ENCODE results near the gene RAVER2.

RAVER2 gene

GRCh38 chr1:64834734-64835133, 89.9 kb downstream of the RAVER2 start:
- Histone ChIP-seq H3K4me3 (ENCODE audit: low read length in 2 of 2) (no peak overlapping the region), H3K9me3 (ENCODE audit: control insufficient read depth in 2 of 2, low read length in 2 of 2) (no peaks in the 10 kb centered on the region), H3K27me3 (ENCODE audit: control insufficient read depth in 1 of 2, insufficient read depth in 2 of 2, low read length in 2 of 2) (no peaks in the 10 kb centered on the region), H3K9ac (ENCODE audit: low read length in 2 of 2) (no peak overlapping the region), H3K27ac (ENCODE audit: low read length) (no peak overlapping the region), H3K36me3 (ENCODE audit: control insufficient read depth in 2 of 2, insufficient read depth in 2 of 2, low read length in 2 of 2) (peaks cover 52 to 57% of the 10 kb centered on the region in 2 donors), H3K4me1 (ENCODE audit: control insufficient read depth, insufficient read depth, low read length) (no peaks in the 10 kb centered on the region)

DNA sequence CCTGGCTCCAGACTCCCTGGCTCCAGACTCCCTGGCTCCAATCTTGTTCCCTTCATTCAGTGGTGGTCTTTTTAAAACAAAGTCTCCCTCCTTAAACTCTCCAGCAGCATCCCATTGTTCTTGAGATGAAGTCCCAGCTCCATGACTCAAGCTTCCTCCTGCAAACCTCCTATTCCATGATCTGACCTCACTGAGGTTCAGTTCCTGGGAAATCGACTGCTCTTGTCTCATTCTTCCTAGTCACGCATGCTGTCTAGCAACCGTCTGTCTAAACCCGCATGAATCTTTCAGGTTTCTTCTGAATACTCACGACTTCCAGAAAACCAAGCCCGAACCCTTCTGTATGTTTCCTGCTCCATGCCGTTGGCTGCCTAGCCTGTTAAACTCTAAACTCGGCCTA, 91.9 kb downstream of the RAVER2 start:
- Histone ChIP-seq H3K27ac (ENCODE audit: low read length) (no peak overlapping the region), H3K27me3 (ENCODE audit: control insufficient read depth in 1 of 2, insufficient read depth in 2 of 2, low read length in 2 of 2) (no peaks in the 10 kb centered on the region), H3K9ac (ENCODE audit: low read length in 2 of 2) (no peak overlapping the region), H3K4me3 (ENCODE audit: low read length in 2 of 2) (no peak overlapping the region), H3K36me3 (ENCODE audit: control insufficient read depth in 2 of 2, insufficient read depth in 2 of 2, low read length in 2 of 2) (peaks cover 66 to 68% of the 10 kb centered on the region in 2 donors), H3K4me1 (ENCODE audit: control insufficient read depth, insufficient read depth, low read length) (no peaks in the 10 kb centered on the region), H3K9me3 (ENCODE audit: control insufficient read depth in 2 of 2, low read length in 2 of 2) (no peaks in the 10 kb centered on the region)

DNA sequence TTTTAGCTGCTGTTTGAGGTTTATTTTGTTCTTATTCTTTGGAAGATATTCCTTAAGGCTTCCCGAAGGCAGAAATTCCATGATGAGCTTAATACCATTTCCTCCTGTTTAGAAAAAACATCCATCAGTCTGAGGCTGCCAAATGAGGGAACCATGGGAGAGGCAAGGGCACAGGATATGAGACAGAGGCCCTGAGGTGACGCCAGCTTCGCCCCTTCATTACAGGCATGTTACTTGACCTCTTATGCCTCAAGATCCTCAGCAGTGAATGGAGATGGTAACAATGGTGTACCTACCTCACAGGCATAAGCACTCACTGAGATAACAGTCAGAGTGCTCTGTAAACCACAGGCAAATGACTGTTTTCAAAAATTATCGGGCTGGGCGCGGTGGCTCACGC, 93.6 kb downstream of the RAVER2 start:
- no peak overlapping the region for H3K27ac ChIP-seq (ENCODE audit: low read length)
- H3K4me3 ChIP-seq (ENCODE audit: low read length in 2 of 2), result no peak overlapping the region
- H3K4me1 ChIP-seq (ENCODE audit: control insufficient read depth, insufficient read depth, low read length), result no peaks in the 10 kb centered on the region
- no peaks in the 10 kb centered on the region for H3K27me3 ChIP-seq (ENCODE audit: control insufficient read depth in 1 of 2, insufficient read depth in 2 of 2, low read length in 2 of 2)
- no peak overlapping the region for H3K9ac ChIP-seq (ENCODE audit: low read length in 2 of 2)
- peaks cover 62 to 63% of the 10 kb centered on the region in 2 donors for H3K36me3 ChIP-seq (ENCODE audit: control insufficient read depth in 2 of 2, insufficient read depth in 2 of 2, low read length in 2 of 2)
- H3K9me3 ChIP-seq (ENCODE audit: control insufficient read depth in 2 of 2, low read length in 2 of 2), result no peaks in the 10 kb centered on the region

DNA sequence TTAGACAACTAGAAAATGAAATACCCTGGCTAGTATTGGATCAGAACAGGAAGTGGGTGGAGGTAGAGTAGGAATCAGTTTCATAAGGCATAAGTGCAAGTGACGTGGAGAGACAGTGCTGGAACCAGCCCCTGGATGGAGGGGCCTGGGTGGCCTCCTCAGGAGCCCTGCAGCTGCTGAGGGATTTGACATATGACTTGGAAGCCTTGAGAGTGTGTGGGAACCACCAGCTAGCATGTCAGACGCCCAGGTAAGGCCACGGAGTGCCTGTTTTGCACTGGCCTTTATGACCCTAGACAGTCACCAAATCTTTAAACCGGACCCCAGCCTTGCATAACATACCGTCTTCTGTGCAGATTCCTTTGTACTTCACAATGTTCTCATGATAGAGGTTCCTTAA, 94.4 kb downstream of the RAVER2 start:
- no peaks in the 10 kb centered on the region for H3K9me3 ChIP-seq (ENCODE audit: control insufficient read depth in 2 of 2, low read length in 2 of 2)
- no peaks in the 10 kb centered on the region for H3K4me1 ChIP-seq (ENCODE audit: control insufficient read depth, insufficient read depth, low read length)
- no peaks in the 10 kb centered on the region for H3K27me3 ChIP-seq (ENCODE audit: control insufficient read depth in 1 of 2, insufficient read depth in 2 of 2, low read length in 2 of 2)
- H3K9ac ChIP-seq (ENCODE audit: low read length in 2 of 2), result no peak overlapping the region
- H3K4me3 ChIP-seq (ENCODE audit: low read length in 2 of 2), result no peak overlapping the region
- H3K36me3 ChIP-seq (ENCODE audit: control insufficient read depth in 2 of 2, insufficient read depth in 2 of 2, low read length in 2 of 2), result peaks cover 63% of the 10 kb centered on the region in 2 donors
- H3K27ac ChIP-seq (ENCODE audit: low read length), result no peak overlapping the region

GRCh38 chr1:64839732-64840405, 95.0 kb downstream of the RAVER2 start:
- Histone ChIP-seq H3K27me3 (ENCODE audit: control insufficient read depth in 1 of 2, insufficient read depth in 2 of 2, low read length in 2 of 2) (no peaks in the 10 kb centered on the region), H3K9ac (ENCODE audit: low read length in 2 of 2) (no peak overlapping the region), H3K27ac (ENCODE audit: low read length) (no peak overlapping the region), H3K9me3 (ENCODE audit: control insufficient read depth in 2 of 2, low read length in 2 of 2) (no peaks in the 10 kb centered on the region), H3K4me1 (ENCODE audit: control insufficient read depth, insufficient read depth, low read length) (no peaks in the 10 kb centered on the region), H3K36me3 (ENCODE audit: control insufficient read depth in 2 of 2, insufficient read depth in 2 of 2, low read length in 2 of 2) (peaks cover 67 to 68% of the 10 kb centered on the region in 2 donors), H3K4me3 (ENCODE audit: low read length in 2 of 2) (no peak overlapping the region)

DNA sequence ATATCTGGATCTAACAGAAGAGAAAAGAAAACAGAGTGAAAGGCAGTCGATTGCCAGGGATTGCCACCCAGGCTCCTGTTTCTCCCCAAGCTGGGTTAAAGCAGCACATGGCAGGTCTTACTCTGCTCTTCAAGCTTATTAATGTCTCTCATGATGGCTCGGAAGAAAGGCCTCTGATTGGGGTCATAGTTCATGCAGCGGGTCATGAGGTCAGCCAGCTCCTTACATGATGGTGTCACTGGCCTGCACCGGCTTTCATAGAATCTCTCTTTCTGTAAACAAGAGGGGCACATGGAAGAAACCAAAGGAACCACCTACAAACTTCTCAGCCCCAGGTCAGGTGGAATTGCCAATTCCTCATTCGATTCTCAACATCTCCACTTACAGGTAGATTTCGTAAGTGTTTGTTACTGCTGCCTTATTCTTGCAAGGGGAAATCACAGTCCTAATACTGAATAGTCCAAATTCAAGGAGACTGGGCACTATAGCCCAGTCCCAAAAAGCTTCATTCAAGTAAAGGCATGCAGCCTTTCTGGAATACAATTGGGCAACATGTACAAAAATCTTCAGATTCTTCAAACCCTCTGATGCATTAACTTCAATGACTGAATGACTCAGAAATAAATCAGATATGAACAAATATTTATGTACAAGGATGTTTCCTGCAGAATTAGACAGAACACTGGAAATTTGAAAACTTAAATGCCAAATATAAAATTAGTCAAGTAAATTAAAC, 96.6 kb downstream of the RAVER2 start:
- H3K4me3 ChIP-seq (ENCODE audit: low read length in 2 of 2), result no peak overlapping the region
- H3K4me1 ChIP-seq (ENCODE audit: control insufficient read depth, insufficient read depth, low read length), result no peaks in the 10 kb centered on the region
- no peaks in the 10 kb centered on the region for H3K9me3 ChIP-seq (ENCODE audit: control insufficient read depth in 2 of 2, low read length in 2 of 2)
- no peak overlapping the region for H3K27ac ChIP-seq (ENCODE audit: low read length)
- no peaks in the 10 kb centered on the region for H3K27me3 ChIP-seq (ENCODE audit: control insufficient read depth in 1 of 2, insufficient read depth in 2 of 2, low read length in 2 of 2)
- no peak overlapping the region for H3K9ac ChIP-seq (ENCODE audit: low read length in 2 of 2)
- H3K36me3 ChIP-seq (ENCODE audit: control insufficient read depth in 2 of 2, insufficient read depth in 2 of 2, low read length in 2 of 2), result peaks cover 68 to 69% of the 10 kb centered on the region in 2 donors

- Histone ChIP-seq H3K4me3 (ENCODE audit: low read length in 2 of 2) (no peak overlapping the region), H3K4me1 (ENCODE audit: control insufficient read depth, insufficient read depth, low read length) (peaks cover 4% of the 10 kb centered on the region), H3K9me3 (ENCODE audit: control insufficient read depth in 2 of 2, low read length in 2 of 2) (no peaks in the 10 kb centered on the region), H3K27ac (ENCODE audit: low read length) (no peak overlapping the region), H3K36me3 (ENCODE audit: control insufficient read depth in 2 of 2, insufficient read depth in 2 of 2, low read length in 2 of 2) (peaks cover 61 to 66% of the 10 kb centered on the region in 2 donors), H3K9ac (ENCODE audit: low read length in 2 of 2) (no peak overlapping the region), H3K27me3 (ENCODE audit: control insufficient read depth in 1 of 2, insufficient read depth in 2 of 2, low read length in 2 of 2) (no peaks in the 10 kb centered on the region)
These were observed 97.3 kb downstream of the RAVER2 start for GRCh38 chr1:64842224-64842623.

GRCh38 chr1:64843675-64844074, 98.8 kb downstream of the RAVER2 start:
- Histone ChIP-seq H3K27ac (ENCODE audit: low read length) (no peak overlapping the region), H3K9ac (ENCODE audit: low read length in 2 of 2) (no peak overlapping the region), H3K4me1 (ENCODE audit: control insufficient read depth, insufficient read depth, low read length) (peaks cover 4% of the 10 kb centered on the region), H3K27me3 (ENCODE audit: control insufficient read depth in 1 of 2, insufficient read depth in 2 of 2, low read length in 2 of 2) (no peaks in the 10 kb centered on the region), H3K9me3 (ENCODE audit: control insufficient read depth in 2 of 2, low read length in 2 of 2) (no peaks in the 10 kb centered on the region), H3K36me3 (ENCODE audit: control insufficient read depth in 2 of 2, insufficient read depth in 2 of 2, low read length in 2 of 2) (peaks cover 48 to 66% of the 10 kb centered on the region in 2 donors), H3K4me3 (ENCODE audit: low read length in 2 of 2) (no peak overlapping the region)

DNA sequence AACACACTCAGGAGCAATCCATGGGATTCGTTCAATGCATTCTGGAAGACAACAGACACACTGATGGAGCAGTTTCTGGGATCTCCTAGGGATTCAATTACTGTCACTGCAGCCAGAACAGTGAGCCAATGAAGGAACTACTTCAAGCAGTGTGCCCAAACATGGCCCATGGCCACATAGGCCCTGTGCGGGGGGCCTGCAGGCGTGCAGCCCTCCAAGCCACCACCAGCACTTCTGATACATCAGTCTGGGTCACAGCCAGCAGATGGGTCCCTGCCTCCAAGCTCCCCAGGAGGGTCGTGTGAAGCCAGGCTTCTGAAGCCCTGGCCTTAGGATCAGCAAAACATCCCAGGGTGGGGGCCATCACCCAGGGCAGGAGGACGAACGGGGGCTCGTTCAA, 99.3 kb downstream of the RAVER2 start:
- H3K4me3 ChIP-seq (ENCODE audit: low read length in 2 of 2), result no peak overlapping the region
- H3K27me3 ChIP-seq (ENCODE audit: control insufficient read depth in 1 of 2, insufficient read depth in 2 of 2, low read length in 2 of 2), result no peaks in the 10 kb centered on the region
- H3K36me3 ChIP-seq (ENCODE audit: control insufficient read depth in 2 of 2, insufficient read depth in 2 of 2, low read length in 2 of 2), result peaks cover 51 to 70% of the 10 kb centered on the region in 2 donors
- no peak overlapping the region for H3K27ac ChIP-seq (ENCODE audit: low read length)
- H3K4me1 ChIP-seq (ENCODE audit: control insufficient read depth, insufficient read depth, low read length), result peaks cover 4% of the 10 kb centered on the region
- no peak overlapping the region for H3K9ac ChIP-seq (ENCODE audit: low read length in 2 of 2)
- H3K9me3 ChIP-seq (ENCODE audit: control insufficient read depth in 2 of 2, low read length in 2 of 2), result no peaks in the 10 kb centered on the region

- no peaks in the 10 kb centered on the region for H3K27me3 ChIP-seq (ENCODE audit: control insufficient read depth in 1 of 2, insufficient read depth in 2 of 2, low read length in 2 of 2)
- H3K4me3 ChIP-seq (ENCODE audit: low read length in 2 of 2), result no peak overlapping the region
- H3K9me3 ChIP-seq (ENCODE audit: control insufficient read depth in 2 of 2, low read length in 2 of 2), result no peaks in the 10 kb centered on the region
- H3K27ac ChIP-seq (ENCODE audit: low read length), result no peak overlapping the region
- peaks cover 51 to 73% of the 10 kb centered on the region in 2 donors for H3K36me3 ChIP-seq (ENCODE audit: control insufficient read depth in 2 of 2, insufficient read depth in 2 of 2, low read length in 2 of 2)
- no peak overlapping the region for H3K9ac ChIP-seq (ENCODE audit: low read length in 2 of 2)
- peaks cover 4% of the 10 kb centered on the region for H3K4me1 ChIP-seq (ENCODE audit: control insufficient read depth, insufficient read depth, low read length)
These were observed 99.7 kb downstream of the RAVER2 start for GRCh38 chr1:64844609-64845008.

DNA sequence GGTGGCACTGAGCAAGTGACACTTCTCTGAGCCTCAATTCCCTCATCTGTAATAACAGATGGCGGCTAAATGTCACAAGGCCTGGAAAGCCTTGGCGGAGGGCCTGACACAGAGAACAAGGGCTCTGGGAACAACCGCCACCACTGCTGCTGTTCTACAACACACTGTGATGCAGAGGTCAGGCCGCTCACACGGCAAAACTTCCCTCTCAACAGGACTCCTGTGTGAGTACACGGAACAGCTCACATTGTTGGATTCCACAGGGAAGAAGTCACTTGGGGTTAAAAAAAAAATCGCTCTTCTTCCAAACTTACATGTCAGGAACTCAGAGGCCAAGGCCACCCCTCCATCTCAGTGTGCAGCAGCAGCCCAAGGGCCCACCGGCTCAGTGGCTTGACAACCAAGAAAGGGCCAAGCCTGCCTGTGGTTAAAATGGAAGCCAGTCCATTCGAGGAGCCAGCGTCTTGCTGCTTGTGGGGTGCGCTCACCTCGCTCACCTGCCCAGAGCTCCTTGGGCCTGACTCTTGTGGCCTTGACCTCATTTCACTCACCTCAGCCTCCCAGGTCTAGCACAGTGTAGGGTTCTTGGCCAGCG, 101.1 kb downstream of the RAVER2 start:
- Histone ChIP-seq H3K27me3 (ENCODE audit: control insufficient read depth in 1 of 2, insufficient read depth in 2 of 2, low read length in 2 of 2) (no peaks in the 10 kb centered on the region), H3K36me3 (ENCODE audit: control insufficient read depth in 2 of 2, insufficient read depth in 2 of 2, low read length in 2 of 2) (peaks cover 51 to 72% of the 10 kb centered on the region in 2 donors), H3K4me3 (ENCODE audit: low read length in 2 of 2) (no peak overlapping the region)

More for the DNA sequence above, 101.1 kb downstream of the RAVER2 start:
- H3K9me3 ChIP-seq (ENCODE audit: control insufficient read depth in 2 of 2, low read length in 2 of 2), result no peaks in the 10 kb centered on the region
- peaks cover 4% of the 10 kb centered on the region for H3K4me1 ChIP-seq (ENCODE audit: control insufficient read depth, insufficient read depth, low read length)
- H3K27ac ChIP-seq (ENCODE audit: low read length), result no peak overlapping the region
- H3K9ac ChIP-seq (ENCODE audit: low read length in 2 of 2), result no peak overlapping the region
